CD14-positive monocyte (primary cell): ENCODE results near the gene PPTC7. TPM values are rescaled to one million over a fixed set of nuclear protein-coding genes. Genes with fewer than 3 reads are reported as not detected.

Experiments
- DNase-seq, 3 donors: peaks; one replicate each; pipeline ENCODE4 v3.0.0-alpha.2; 2011 to 2022
- H2AFZ ChIP-seq: 2 replicates; pipeline ENCODE4 v1.6.0; 2012; ENCODE audit warnings: mild to moderate bottlenecking, low read depth, low read length, inconsistent platforms; ENCODE audit not compliant: insufficient read depth, poor library complexity, severe bottlenecking
- H3K27ac ChIP-seq, 2 donors: 1 replicate in 1 of 2; 2 replicates in 1 of 2; pipeline ENCODE4 v1.5.1; 2012 to 2013; ENCODE audit warnings: low read length in 2 of 2, control low read depth in 1 of 2, inconsistent platforms in 1 of 2, low read depth in 1 of 2, mild to moderate bottlenecking in 1 of 2
- H3K27me3 ChIP-seq, 2 donors: one replicate each; pipeline versions ENCODE4 v1.6.0 to v1.6.1; 2011 to 2013; ENCODE audit warnings: low read length in 2 of 2; ENCODE audit not compliant: control insufficient read depth in 2 of 2, insufficient read depth in 2 of 2
- H3K36me3 ChIP-seq, 2 donors: replicated peaks in 1 of 2; 1 replicate in 1 of 2; 2 replicates in 1 of 2; pipeline versions ENCODE4 v1.5.1 to v1.6.1; 2012 to 2013; ENCODE audit warnings: low read length in 2 of 2, control low read depth in 1 of 2, inconsistent platforms in 1 of 2, mild to moderate bottlenecking in 1 of 2; ENCODE audit not compliant: insufficient read depth in 2 of 2, control insufficient read depth in 1 of 2
- H3K4me1 ChIP-seq, 2 donors: 1 replicate in 1 of 2; 2 replicates in 1 of 2; pipeline versions ENCODE4 v1.5.1 to v1.6.1; 2012 to 2013; ENCODE audit warnings: low read length in 2 of 2, control low read depth in 1 of 2, inconsistent platforms in 1 of 2, mild to moderate bottlenecking in 1 of 2, moderate library complexity in 1 of 2; ENCODE audit not compliant: insufficient read depth in 2 of 2, control insufficient read depth in 1 of 2
- H3K4me2 ChIP-seq: replicated peaks from 2 replicates; pipeline ENCODE3; 2012; ENCODE audit warnings: low read length, moderate library complexity, mild to moderate bottlenecking; ENCODE audit not compliant: poor library complexity, severe bottlenecking; ENCODE audit errors: extremely low read depth
- H3K4me3 ChIP-seq, 3 experiments: fragments of 200-600 bp in 1 of 3; sonication (generic) in 1 of 3; replicated peaks in 1 of 3; 1 replicate in 2 of 3; 2 replicates in 1 of 3; pipeline ENCODE4 v1.5.1; 2011 to 2013; ENCODE audit warnings: low read length in 3 of 3, mild to moderate bottlenecking in 3 of 3, control low read depth in 2 of 3, low read depth in 2 of 3, inconsistent platforms in 1 of 3, moderate library complexity in 1 of 3
- H3K79me2 ChIP-seq: 2 replicates; pipeline ENCODE4 v1.6.0; 2012; ENCODE audit warnings: mild to moderate bottlenecking, control low read depth, inconsistent platforms, low read length, moderate library complexity; ENCODE audit not compliant: insufficient read depth
- H3K9ac ChIP-seq: 2 replicates; pipeline ENCODE4 v1.6.0; 2017; ENCODE audit warnings: low read length, mild to moderate bottlenecking; ENCODE audit not compliant: insufficient read depth, poor library complexity, severe bottlenecking
- H3K9me3 ChIP-seq, 2 donors: replicated peaks in 1 of 2; 1 replicate in 1 of 2; 2 replicates in 1 of 2; pipeline versions ENCODE4 v1.5.1 to v1.6.1; 2012 to 2013; ENCODE audit warnings: low read length in 2 of 2, control low read depth in 1 of 2; ENCODE audit not compliant: control insufficient read depth in 1 of 2, insufficient read depth in 1 of 2
- H4K20me1 ChIP-seq: 2 replicates; pipeline ENCODE4 v1.6.0; 2012; ENCODE audit warnings: mild to moderate bottlenecking, low read length, control low read depth, moderate library complexity; ENCODE audit not compliant: insufficient read depth
- H3K27ac Mint-ChIP-seq, 7 donors: one replicate each; pipeline ENCODE4 v1.8.0; 2020; ENCODE audit warnings: mild to moderate bottlenecking in 7 of 7, mixed read lengths in 7 of 7, moderate library complexity in 6 of 7, inconsistent platforms in 2 of 7
- H3K27me3 Mint-ChIP-seq, 3 donors: one replicate each; pipeline ENCODE4 v1.8.0; 2021 to 2022; ENCODE audit warnings: low read depth in 3 of 3, mild to moderate bottlenecking in 3 of 3, mixed read lengths in 3 of 3, moderate library complexity in 3 of 3, inconsistent platforms in 1 of 3
- H3K36me3 Mint-ChIP-seq, 2 donors: one replicate each; pipeline ENCODE4 v1.8.0; 2020; ENCODE audit warnings: mixed read lengths in 2 of 2, inconsistent platforms in 1 of 2, mild to moderate bottlenecking in 1 of 2
- H3K4me1 Mint-ChIP-seq: one replicate; pipeline ENCODE4 v1.8.0; 2020; ENCODE audit warnings: mild to moderate bottlenecking, mixed read lengths
- H3K4me3 Mint-ChIP-seq, 2 donors: one replicate each; pipeline ENCODE4 v1.8.0; 2020; ENCODE audit warnings: mild to moderate bottlenecking in 2 of 2, mixed read lengths in 2 of 2, moderate library complexity in 1 of 2
- H3K9me3 Mint-ChIP-seq, 7 donors: one replicate each; pipeline ENCODE4 v1.8.0; 2020 to 2022; ENCODE audit warnings: mixed read lengths in 7 of 7, mild to moderate bottlenecking in 6 of 7, moderate library complexity in 6 of 7, inconsistent platforms in 2 of 7
- CTCF ChIP-seq: fragments of 200-600 bp; IDR thresholded peaks from one replicate; pipeline ENCODE4 v1.8.0; 2022; ENCODE audit warnings: antibody characterized with exemption, mild to moderate bottlenecking
- WGBS: methylation state at CpG from one replicate; pipeline ENCODE4 v1.1.5; 2013; ENCODE audit warnings: missing lambda C conversion rate; ENCODE audit not compliant: insufficient coverage; 5-methylcytosine and 5-hydroxymethylcytosine counted together
- intact Hi-C, 2 donors: fragments of 100-400 bp; cut with micrococcal nuclease; formaldehyde crosslinking; loops; one replicate each; pipeline versions ENCODE4 v1.15.0 to v1.15.1; 2023
- polyA plus RNA-seq, 3 donors: library from polyadenylated mRNA; depleted of rRNA in 1 of 3; unstranded in 2 of 3; stranded (reverse) in 1 of 3; fragments of 300-500 nt in 2 of 3; fragments of >200 nt in 1 of 3; fragmentation: Illumina TruSeq in 2 of 3; gene quantifications; 1 replicate in 2 of 3; 2 replicates in 1 of 3; pipeline ENCODE4 v1.2.3, GENCODE V29; 2012 to 2021

The PPTC7 gene
- polyA plus RNA-seq, 3 donors, result 11.6 to 36.5 (median 15.1) TPM

- H3K4me1 ChIP-seq, result no peaks in the 10 kb centered on the region
- H3K79me2 ChIP-seq, result peaks cover 3% of the 10 kb centered on the region
- no peak for TF ChIP-seq CTCF
- Mint-ChIP-seq H3K27me3 (peaks cover 0 to 2% (median 0%) of the 10 kb centered on the region in 3 donors), H3K27ac (no peak overlapping the region), H3K36me3 (no peaks in the 10 kb centered on the region), H3K9me3 (no peaks in the 10 kb centered on the region), H3K4me1 (no peaks in the 10 kb centered on the region), H3K4me3 (no peak overlapping the region)
- H3K4me2 ChIP-seq, result no peak overlapping the region
- no peak overlapping the region for H2AFZ ChIP-seq
- no peak for DNase-seq
- no CpG with 5 or more reads among the region's 4 CpGs for WGBS
- no peaks in the 10 kb centered on the region for H3K9me3 ChIP-seq
- intact Hi-C loops, result no loop called here
- H3K4me3 ChIP-seq, result no peak overlapping the region
- H3K9ac ChIP-seq, result no peak overlapping the region
- H3K36me3 ChIP-seq, result no peaks in the 10 kb centered on the region
- H3K27ac ChIP-seq, result no peak overlapping the region
- H3K27me3 ChIP-seq, result no peaks in the 10 kb centered on the region
- no peaks in the 10 kb centered on the region for H4K20me1 ChIP-seq
Observed at GRCh38 chr12:110508071-110508586, 75.0 kb downstream of the PPTC7 start.

DNA sequence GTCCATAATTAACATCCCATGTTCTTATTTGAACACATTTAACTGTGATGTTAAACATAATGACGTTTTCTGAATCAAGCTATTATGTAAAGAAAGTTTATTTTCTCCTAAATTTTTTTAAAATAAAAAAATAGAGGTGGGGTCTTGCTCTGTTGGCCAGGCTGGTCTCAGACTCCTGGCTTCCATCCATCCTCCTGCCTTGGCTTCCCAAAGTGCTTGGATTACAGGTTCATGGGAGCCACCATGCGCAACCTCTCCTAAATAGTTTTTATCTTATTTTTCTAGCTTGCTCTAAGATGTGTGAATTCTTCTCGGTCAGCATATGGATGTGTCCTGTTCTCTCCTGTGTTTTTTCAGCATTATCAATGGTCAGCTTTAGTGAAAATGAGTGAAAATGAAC, 77.8 kb downstream of the PPTC7 start:
- no peak overlapping the region for H2AFZ ChIP-seq
- Mint-ChIP-seq H3K36me3 (no peaks in the 10 kb centered on the region), H3K4me1 (peaks cover 18% of the 10 kb centered on the region), H3K9me3 (no peaks in the 10 kb centered on the region), H3K27me3 (no peaks in the 10 kb centered on the region), H3K4me3 (no peak overlapping the region), H3K27ac (no peak overlapping the region)
- H3K4me1 ChIP-seq, result peaks cover 17 to 22% of the 10 kb centered on the region in 2 donors
- no peaks in the 10 kb centered on the region for H3K36me3 ChIP-seq
- no peak overlapping the region for H3K27ac ChIP-seq
- no peak overlapping the region for H3K4me2 ChIP-seq
- H4K20me1 ChIP-seq, result peaks cover 10% of the 10 kb centered on the region
- WGBS, result no CpG with 5 or more reads among the region's 3 CpGs
- no peak overlapping the region for H3K4me3 ChIP-seq
- H3K27me3 ChIP-seq, result no peaks in the 10 kb centered on the region
- H3K9me3 ChIP-seq, result no peaks in the 10 kb centered on the region
- peaks cover 21% of the 10 kb centered on the region for H3K79me2 ChIP-seq
- TF ChIP-seq CTCF, result no peak
- DNase-seq, result no peak
- intact Hi-C loops, result no loop called here
- no peak overlapping the region for H3K9ac ChIP-seq
